ENCODE results near the gene WNT5B. TPM values are rescaled to one million over a fixed set of nuclear protein-coding genes. Genes with fewer than 3 reads are reported as not detected.

Gene WNT5B
- total and polyA plus RNA-seq, 2 of the 8 experiments (the other 6 are each of a cell fraction or from before 2014, with no cell fraction given) = 0.91 to 1.2 TPM

DNA sequence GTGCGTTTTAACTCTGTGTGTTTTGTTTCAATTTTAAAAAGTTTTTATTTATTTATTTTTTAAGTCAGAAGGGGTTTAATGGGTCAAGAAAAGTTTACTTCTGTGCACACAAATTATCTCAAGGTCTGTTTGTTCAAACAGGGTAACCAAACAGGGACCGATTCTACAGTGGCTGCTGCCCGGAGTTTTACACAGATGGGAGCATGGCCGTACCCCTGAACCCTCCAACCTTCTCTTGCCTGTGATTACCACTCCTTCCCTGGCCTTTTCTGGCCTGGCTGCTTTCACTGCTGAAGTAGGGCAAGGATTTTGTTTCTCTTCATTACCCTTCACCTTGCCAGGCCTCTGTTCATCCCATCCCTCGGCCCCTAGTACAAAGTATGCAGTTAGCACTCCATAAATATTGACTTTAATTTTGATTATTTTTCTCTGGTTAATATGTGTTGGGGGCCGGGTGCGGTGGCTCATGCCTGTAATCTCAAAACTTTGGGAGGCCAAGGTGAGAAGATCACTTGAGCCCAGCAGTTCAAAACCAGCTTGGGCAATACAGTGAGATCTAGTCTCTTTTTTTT is 18.9 kb upstream of the WNT5B start:
- H3K79me2 ChIP-seq (ENCODE audit: control insufficient read depth in 1 of 2, insufficient read depth in 2 of 2, low read length in 2 of 2) = no peaks in the 10 kb centered on the region

More for the DNA sequence above, 18.9 kb upstream of the WNT5B start:
- no peak overlapping the region for H2BK20ac ChIP-seq (ENCODE audit: low read length)
- H3K23ac ChIP-seq (ENCODE audit: insufficient read length) = no peak overlapping the region
- DNase-seq (ENCODE audit: low read depth in 1 of 2, low spot score in 2 of 2) = no peak
- no peak overlapping the region for H3K9ac ChIP-seq (replicated peaks in 1 of 4; ENCODE audit: extremely low read depth in 1 of 4, low read depth in 3 of 4, low read length in 3 of 4)
- no peaks in the 10 kb centered on the region for H4K20me1 ChIP-seq (replicated peaks in 1 of 2; ENCODE audit: control insufficient read depth in 1 of 2, insufficient read depth in 2 of 2, low read length in 2 of 2)
- H3K36me3 ChIP-seq (ENCODE audit: control insufficient read depth in 2 of 4, insufficient read depth in 4 of 4, low read length in 3 of 4) = no peaks in the 10 kb centered on the region
- H2BK5ac ChIP-seq (ENCODE audit: low read depth, low read length) = no peak overlapping the region
- no peak overlapping the region for H3K4me3 ChIP-seq (ENCODE audit: extremely low read depth in 1 of 4, insufficient read depth in 2 of 4, low read depth in 3 of 4, low read length in 4 of 4)
- H3K9me3 ChIP-seq (ENCODE audit: insufficient read depth in 2 of 2, low read depth in 1 of 2, low read length in 1 of 2) = no peaks in the 10 kb centered on the region
- H3K14ac ChIP-seq (ENCODE audit: insufficient read length) = no peak overlapping the region
- H2BK15ac ChIP-seq (ENCODE audit: low read length) = no peak overlapping the region
- H3K18ac ChIP-seq (ENCODE audit: extremely low read depth, low read length) = no peak overlapping the region
- FAIRE-seq = no peak
- H4K91ac ChIP-seq (replicated peaks; ENCODE audit: insufficient read length, low read length) = no peak overlapping the region
- no peak overlapping the region for H3K27ac ChIP-seq (ENCODE audit: low read depth, low read length)
- H4K8ac ChIP-seq (ENCODE audit: extremely low read depth, insufficient read depth, low read length) = no peak overlapping the region
- H3K4me1 ChIP-seq (replicated peaks in 1 of 4; ENCODE audit: control insufficient read depth in 3 of 4, insufficient read depth in 4 of 4, low read length in 3 of 4) = peaks cover 0 to 5% (median 1%) of the 10 kb centered on the region in 4 experiments; a peak in 5 of 7 replicates
- ChIA-PET POLR2A (ENCODE audit: partially characterized antibody) (no interaction called here), CTCF (ENCODE audit: partially characterized antibody) (interaction anchor here (1.7 kb wide), 1 partner anchor 24 kb away, joined by 4 read pairs; no protein-coding TSS in a partner anchor)
- no peak overlapping the region for H2AFZ ChIP-seq (ENCODE audit: low read length)
- H3K4ac ChIP-seq (replicated peaks; ENCODE audit: insufficient read length, low read depth, low read length) = no peak overlapping the region
- H2BK12ac ChIP-seq (ENCODE audit: low read depth, low read length) = no peak overlapping the region
- peaks cover 5% of the 10 kb centered on the region for H3K23me2 ChIP-seq (ENCODE audit: low read depth, low read length)
- TF ChIP-seq SP2 (IDR thresholded peaks at IDR 0.05; ENCODE audit: low read length) (no peak), POLR2AphosphoS5 (IDR thresholded peaks at IDR 0.05; ENCODE audit: low read depth, low read length) (no peak), ZNF274 (IDR thresholded peaks at IDR 0.05; ENCODE audit: borderline replicate concordance, extremely low read depth, low read length) (no peak), KDM4A (IDR thresholded peaks at IDR 0.05; ENCODE audit: low read depth, low read length, severe bottlenecking) (no peak), CHD2 (IDR thresholded peaks at IDR 0.05; ENCODE audit: low read length) (no peak), RAD21 (IDR thresholded peaks at IDR 0.05 in 1 of 2, conservative IDR thresholded peaks at IDR 0.05 in 1 of 2; ENCODE audit: low read depth in 2 of 2, low read length in 2 of 2) (no peak)
- TF ChIP-seq, protein P1, sequence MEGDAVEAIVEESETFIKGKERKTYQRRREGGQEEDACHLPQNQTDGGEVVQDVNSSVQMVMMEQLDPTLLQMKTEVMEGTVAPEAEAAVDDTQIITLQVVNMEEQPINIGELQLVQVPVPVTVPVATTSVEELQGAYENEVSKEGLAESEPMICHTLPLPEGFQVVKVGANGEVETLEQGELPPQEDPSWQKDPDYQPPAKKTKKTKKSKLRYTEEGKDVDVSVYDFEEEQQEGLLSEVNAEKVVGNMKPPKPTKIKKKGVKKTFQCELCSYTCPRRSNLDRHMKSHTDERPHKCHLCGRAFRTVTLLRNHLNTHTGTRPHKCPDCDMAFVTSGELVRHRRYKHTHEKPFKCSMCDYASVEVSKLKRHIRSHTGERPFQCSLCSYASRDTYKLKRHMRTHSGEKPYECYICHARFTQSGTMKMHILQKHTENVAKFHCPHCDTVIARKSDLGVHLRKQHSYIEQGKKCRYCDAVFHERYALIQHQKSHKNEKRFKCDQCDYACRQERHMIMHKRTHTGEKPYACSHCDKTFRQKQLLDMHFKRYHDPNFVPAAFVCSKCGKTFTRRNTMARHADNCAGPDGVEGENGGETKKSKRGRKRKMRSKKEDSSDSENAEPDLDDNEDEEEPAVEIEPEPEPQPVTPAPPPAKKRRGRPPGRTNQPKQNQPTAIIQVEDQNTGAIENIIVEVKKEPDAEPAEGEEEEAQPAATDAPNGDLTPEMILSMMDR (IDR thresholded peaks at IDR 0.05; ENCODE audit: control extremely low read depth in 1 of 3, insufficient read depth in 1 of 3, low read depth in 1 of 3, low read length in 3 of 3) = no peak
- H3K79me1 ChIP-seq (ENCODE audit: low read depth, low read length) = no peaks in the 10 kb centered on the region
- WGBS, 2 experiments (ENCODE audit: extremely low coverage in 1 of 2, insufficient coverage in 1 of 2, insufficient read length in 1 of 2, insufficient replicate concordance in 2 of 2, low coverage in 1 of 2, low lambda C conversion rate in 2 of 2, missing lambda C conversion rate in 1 of 2) = 90% methylated on average over 7 of the region's 7 CpGs; no CpG with 5 or more reads in 1 of the 2 experiments
- H3K56ac ChIP-seq (replicated peaks; ENCODE audit: insufficient read length, low read depth, low read length) = no peak overlapping the region
- H2AK5ac ChIP-seq (ENCODE audit: low read depth, low read length) = no peak overlapping the region
- H3K4me2 ChIP-seq (ENCODE audit: insufficient read depth in 1 of 2, low read depth in 2 of 2, low read length in 2 of 2) = no peak overlapping the region
- no peak overlapping the region for H2BK120ac ChIP-seq (replicated peaks; ENCODE audit: low read depth, low read length)
- peaks cover 0 to 15% (median 12%) of the 10 kb centered on the region in 4 experiments; a peak in 5 of 7 replicates for H3K27me3 ChIP-seq (replicated peaks in 1 of 4; ENCODE audit: control insufficient read depth in 3 of 4, extremely low read depth in 1 of 4, insufficient read depth in 3 of 4, low read length in 3 of 4)
- no peak overlapping the region for H4K5ac ChIP-seq (ENCODE audit: insufficient read length, low read depth, low read length)

Data from H1 (cell line).